SU-DHL-6 (cell line): Measurements from ENCODE around the gene GDF10.

ENCODE experiments used
- H2AFZ ChIP-seq: fragments of 200-600 bp; sonication (generic); 2 replicates; pipeline ENCODE4 v1.6.1; 2014; ENCODE audit warnings: low read depth, mild to moderate bottlenecking, moderate library complexity, mixed read lengths, antibody characterized with exemption, low read length; ENCODE audit not compliant: severe bottlenecking
- H3F3A ChIP-seq: fragments of 200-600 bp; shearing (Covaris generic); 2 replicates; pipeline ENCODE4 v1.6.0; 2016; ENCODE audit warnings: antibody characterized with exemption, mild to moderate bottlenecking; ENCODE audit not compliant: insufficient read depth
- H3K27ac ChIP-seq: fragments of 200-600 bp; sonication (generic); 2 replicates; pipeline ENCODE4 v1.5.1; 2016; ENCODE audit warnings: low read depth, mild to moderate bottlenecking, low read length, moderate library complexity, mixed read lengths
- H3K27me3 ChIP-seq: fragments of 200-600 bp; sonication (generic), shearing (Covaris generic); 2 replicates; pipeline ENCODE4 v1.6.0; 2014; ENCODE audit warnings: mild to moderate bottlenecking, low read length
- H3K36me3 ChIP-seq: fragments of 200-600 bp; sonication (generic); 2 replicates; pipeline ENCODE4 v1.6.1; 2014; ENCODE audit warnings: mild to moderate bottlenecking, low read length, mixed read lengths
- H3K4me2 ChIP-seq: fragments of 300-600, 200-600 bp; shearing (Covaris generic), sonication (generic); 2 replicates; pipeline ENCODE4 v1.6.0; 2014; ENCODE audit warnings: low read length, low read depth, mild to moderate bottlenecking; ENCODE audit not compliant: poor library complexity, severe bottlenecking
- H3K4me3 ChIP-seq: fragments of 200-600 bp; sonication (generic); 2 replicates; pipeline ENCODE4 v1.5.1; 2014; ENCODE audit warnings: antibody characterized with exemption, low read length, mild to moderate bottlenecking, mixed read lengths; ENCODE audit not compliant: insufficient read depth, poor library complexity, severe bottlenecking
- H3K79me2 ChIP-seq: fragments of 200-600 bp; sonication (generic); 2 replicates; pipeline ENCODE4 v1.6.1; 2014; ENCODE audit warnings: mild to moderate bottlenecking, low read length, moderate library complexity; ENCODE audit not compliant: insufficient read depth
- H3K9ac ChIP-seq: fragments of 200-600 bp; sonication (generic); 2 replicates; pipeline ENCODE4 v1.7.0; 2014; ENCODE audit warnings: mild to moderate bottlenecking, low read length
- H3K9me2 ChIP-seq: fragments of 200-600 bp; sonication (generic); replicated peaks from 2 replicates; pipeline ENCODE4 v1.6.1; 2014; ENCODE audit warnings: low read length; ENCODE audit not compliant: insufficient read depth
- H3K9me3 ChIP-seq: fragments of 200-600 bp; sonication (generic); 2 replicates; pipeline ENCODE4 v1.6.1; 2014; ENCODE audit warnings: low read length, mixed read lengths; ENCODE audit not compliant: insufficient read depth
- H4K20me1 ChIP-seq: fragments of 200-600 bp; sonication (generic); 2 replicates; pipeline ENCODE4 v1.6.1; 2014; ENCODE audit warnings: low read depth, mild to moderate bottlenecking, antibody characterized with exemption, low read length, moderate library complexity, mixed read lengths
- EZH2phosphoT487 ChIP-seq: fragments of 200-600 bp; sonication (generic), shearing (Covaris generic); conservative IDR thresholded peaks from 2 replicates; pipeline ENCODE4 v1.6.1; 2018; ENCODE audit warnings: mild to moderate bottlenecking, antibody characterized with exemption, low read length, moderate library complexity, mixed read lengths
- TF ChIP-seq, protein P1 (sequence below): fragments of 200-600 bp; sonication (generic); IDR thresholded peaks from one replicate; pipeline ENCODE4 v1.5.1; 2017; ENCODE audit warnings: antibody characterized with exemption, mild to moderate bottlenecking, low read length, moderate library complexity; ENCODE audit not compliant: insufficient read depth, poor library complexity, severe bottlenecking

Gene GDF10

GRCh38 chr10:47297866-47298540 is 2.0 kb upstream of the GDF10 start:
- no peak for TF ChIP-seq EZH2phosphoT487
- TF ChIP-seq, protein P1, sequence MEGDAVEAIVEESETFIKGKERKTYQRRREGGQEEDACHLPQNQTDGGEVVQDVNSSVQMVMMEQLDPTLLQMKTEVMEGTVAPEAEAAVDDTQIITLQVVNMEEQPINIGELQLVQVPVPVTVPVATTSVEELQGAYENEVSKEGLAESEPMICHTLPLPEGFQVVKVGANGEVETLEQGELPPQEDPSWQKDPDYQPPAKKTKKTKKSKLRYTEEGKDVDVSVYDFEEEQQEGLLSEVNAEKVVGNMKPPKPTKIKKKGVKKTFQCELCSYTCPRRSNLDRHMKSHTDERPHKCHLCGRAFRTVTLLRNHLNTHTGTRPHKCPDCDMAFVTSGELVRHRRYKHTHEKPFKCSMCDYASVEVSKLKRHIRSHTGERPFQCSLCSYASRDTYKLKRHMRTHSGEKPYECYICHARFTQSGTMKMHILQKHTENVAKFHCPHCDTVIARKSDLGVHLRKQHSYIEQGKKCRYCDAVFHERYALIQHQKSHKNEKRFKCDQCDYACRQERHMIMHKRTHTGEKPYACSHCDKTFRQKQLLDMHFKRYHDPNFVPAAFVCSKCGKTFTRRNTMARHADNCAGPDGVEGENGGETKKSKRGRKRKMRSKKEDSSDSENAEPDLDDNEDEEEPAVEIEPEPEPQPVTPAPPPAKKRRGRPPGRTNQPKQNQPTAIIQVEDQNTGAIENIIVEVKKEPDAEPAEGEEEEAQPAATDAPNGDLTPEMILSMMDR: no peak
- no peak overlapping the region for H3K27ac ChIP-seq
- H3K79me2 ChIP-seq: no peaks in the 10 kb centered on the region
- H2AFZ ChIP-seq: no peak overlapping the region
- H3F3A ChIP-seq: no peaks in the 10 kb centered on the region
- H4K20me1 ChIP-seq: no peaks in the 10 kb centered on the region
- H3K9ac ChIP-seq: no peak overlapping the region
- no peak overlapping the region for H3K4me2 ChIP-seq
- H3K36me3 ChIP-seq: no peaks in the 10 kb centered on the region
- no peak overlapping the region for H3K4me3 ChIP-seq
- no peaks in the 10 kb centered on the region for H3K9me3 ChIP-seq
- H3K27me3 ChIP-seq: no peaks in the 10 kb centered on the region
- no peaks in the 10 kb centered on the region for H3K9me2 ChIP-seq

DNA sequence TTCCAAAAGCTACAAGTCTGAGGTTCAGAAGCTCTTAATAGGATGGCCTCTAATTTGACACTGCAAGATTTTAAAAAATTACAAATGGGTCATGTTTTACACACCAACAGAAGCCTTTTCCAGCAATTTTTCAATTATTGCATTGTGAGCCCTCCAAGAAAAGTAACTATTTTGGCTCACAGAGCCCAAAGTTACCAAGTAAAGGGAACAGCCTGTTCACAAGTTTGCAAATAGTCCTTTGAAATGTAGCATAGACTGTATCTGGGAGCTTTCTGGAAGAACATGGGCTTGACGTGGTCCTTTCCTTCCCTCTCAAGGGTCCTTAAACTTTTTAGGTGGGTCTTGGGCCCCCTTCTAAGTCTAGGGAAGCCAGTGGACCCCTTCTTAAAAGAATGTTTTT is 1.3 kb upstream of the GDF10 start:
- Histone ChIP-seq H3K4me3 (no peak overlapping the region), H3K36me3 (no peaks in the 10 kb centered on the region), H3K9me2 (no peaks in the 10 kb centered on the region), H3K27ac (no peak overlapping the region), H3K9ac (no peak overlapping the region), H4K20me1 (no peaks in the 10 kb centered on the region), H2AFZ (no peak overlapping the region), H3K9me3 (no peaks in the 10 kb centered on the region), H3K27me3 (no peaks in the 10 kb centered on the region), H3K4me2 (no peak overlapping the region), H3F3A (no peaks in the 10 kb centered on the region), H3K79me2 (no peaks in the 10 kb centered on the region)
- TF ChIP-seq, protein P1: no peak
- no peak for TF ChIP-seq EZH2phosphoT487

DNA sequence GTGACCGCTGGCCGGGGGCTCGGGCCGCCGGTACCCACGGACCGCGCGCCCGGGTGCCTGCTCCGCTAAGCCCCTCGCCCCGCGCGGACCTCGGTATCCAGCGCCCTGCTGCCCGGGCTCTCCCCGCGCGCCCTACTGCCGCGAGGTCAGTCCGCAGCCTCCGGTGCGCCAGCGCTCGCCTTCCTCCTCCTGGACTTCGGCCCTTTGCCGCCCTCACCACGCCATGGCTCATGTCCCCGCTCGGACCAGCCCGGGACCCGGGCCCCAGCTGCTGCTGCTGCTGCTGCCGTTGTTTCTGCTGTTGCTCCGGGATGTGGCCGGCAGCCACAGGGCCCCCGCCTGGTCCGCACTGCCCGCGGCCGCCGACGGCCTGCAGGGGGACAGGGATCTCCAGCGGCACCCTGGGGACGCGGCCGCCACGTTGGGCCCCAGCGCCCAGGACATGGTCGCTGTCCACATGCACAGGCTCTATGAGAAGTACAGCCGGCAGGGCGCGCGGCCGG is 483 bp downstream of the GDF10 start:
- H3K27ac ChIP-seq: no peak overlapping the region
- no peak for TF ChIP-seq EZH2phosphoT487
- TF ChIP-seq, protein P1: no peak
- H3K4me2 ChIP-seq: no peak overlapping the region
- no peak overlapping the region for H2AFZ ChIP-seq
- no peaks in the 10 kb centered on the region for H3K27me3 ChIP-seq
- no peaks in the 10 kb centered on the region for H3K9me3 ChIP-seq
- H3F3A ChIP-seq: no peaks in the 10 kb centered on the region
- no peaks in the 10 kb centered on the region for H3K9me2 ChIP-seq
- no peak overlapping the region for H3K9ac ChIP-seq
- H3K79me2 ChIP-seq: no peaks in the 10 kb centered on the region
- no peak overlapping the region for H3K4me3 ChIP-seq
- H4K20me1 ChIP-seq: no peaks in the 10 kb centered on the region
- H3K36me3 ChIP-seq: no peaks in the 10 kb centered on the region
